Neuronal stem cell (in vitro differentiated cells): ENCODE measurements around the gene OR13C4.

Experiments
- DNase-seq: peaks from one replicate; pipeline ENCODE4 v3.0.0-alpha.2; 2013; ENCODE audit warnings: low spot score
- H2AFZ ChIP-seq: one replicate; pipeline ENCODE4 v1.6.1; 2013; ENCODE audit warnings: mild to moderate bottlenecking, low read length, inconsistent platforms
- H2AK5ac ChIP-seq: 2 replicates; pipeline ENCODE4 v1.6.1; 2013; ENCODE audit warnings: low read depth, mild to moderate bottlenecking, inconsistent platforms, low read length, moderate library complexity, mixed read lengths
- H2BK120ac ChIP-seq: 2 replicates; pipeline ENCODE4 v1.6.1; 2013; ENCODE audit warnings: low read depth, mild to moderate bottlenecking, inconsistent platforms, low read length, moderate library complexity, mixed read lengths
- H2BK12ac ChIP-seq: one replicate; pipeline ENCODE4 v1.6.1; 2013; ENCODE audit warnings: low read length, inconsistent platforms
- H2BK15ac ChIP-seq: 2 replicates; pipeline ENCODE4 v1.6.1; 2013; ENCODE audit warnings: mild to moderate bottlenecking, low read length, inconsistent platforms, mixed read lengths
- H2BK5ac ChIP-seq: one replicate; pipeline ENCODE4 v1.6.1; 2013; ENCODE audit warnings: inconsistent platforms, mild to moderate bottlenecking, low read length, moderate library complexity
- H3K14ac ChIP-seq: one replicate; pipeline ENCODE4 v1.6.1; 2013; ENCODE audit warnings: low read length, inconsistent platforms
- H3K18ac ChIP-seq: 2 replicates; pipeline ENCODE4 v1.6.1; 2013; ENCODE audit warnings: low read length, inconsistent platforms
- H3K23ac ChIP-seq: 2 replicates; pipeline ENCODE4 v1.6.1; 2013; ENCODE audit warnings: low read depth, mild to moderate bottlenecking, mixed read lengths, low read length, inconsistent platforms; ENCODE audit not compliant: poor library complexity
- H3K27ac ChIP-seq: replicated peaks from 3 replicates; pipeline ENCODE4 v1.5.1; 2013; ENCODE audit warnings: low read length, inconsistent platforms
- H3K27me3 ChIP-seq, 3 experiments: 2 replicates each; pipeline ENCODE4 v1.6.1; 2013; ENCODE audit warnings: low read length in 3 of 3, mild to moderate bottlenecking in 2 of 3, inconsistent platforms in 1 of 3, low read depth in 1 of 3, mixed read lengths in 1 of 3, moderate library complexity in 1 of 3; ENCODE audit not compliant: control insufficient read depth in 3 of 3, insufficient read depth in 3 of 3
- H3K36me3 ChIP-seq, 2 donors: replicated peaks in 1 of 2; 2 replicates each; pipeline ENCODE4 v1.6.1; 2013; ENCODE audit warnings: low read length in 2 of 2; ENCODE audit not compliant: control insufficient read depth in 2 of 2, insufficient read depth in 2 of 2
- H3K4ac ChIP-seq: 2 replicates; pipeline ENCODE4 v1.6.1; 2013; ENCODE audit warnings: inconsistent platforms, mild to moderate bottlenecking, low read length, moderate library complexity
- H3K4me1 ChIP-seq, 2 donors: 1 replicate in 1 of 2; 2 replicates in 1 of 2; pipeline ENCODE4 v1.6.1; 2013; ENCODE audit warnings: low read length in 2 of 2, low read depth in 1 of 2; ENCODE audit not compliant: control insufficient read depth in 2 of 2, insufficient read depth in 1 of 2
- H3K4me2 ChIP-seq: one replicate; pipeline ENCODE4 v1.6.1; 2013; ENCODE audit warnings: mild to moderate bottlenecking, low read length, inconsistent platforms; ENCODE audit not compliant: insufficient read depth, poor library complexity, severe bottlenecking
- H3K4me3 ChIP-seq, 2 donors: 2 replicates each; pipeline ENCODE4 v1.5.1; 2013; ENCODE audit warnings: low read length in 2 of 2, mild to moderate bottlenecking in 2 of 2, inconsistent platforms in 1 of 2, moderate library complexity in 1 of 2
- H3K79me1 ChIP-seq: one replicate; pipeline ENCODE4 v1.6.1; 2013; ENCODE audit warnings: low read depth, mild to moderate bottlenecking, inconsistent platforms, low read length, moderate library complexity
- H3K9ac ChIP-seq: one replicate; pipeline ENCODE4 v1.6.1; 2013; ENCODE audit warnings: mild to moderate bottlenecking, low read depth, low read length, inconsistent platforms; ENCODE audit not compliant: poor library complexity
- H3K9me3 ChIP-seq, 2 donors: replicated peaks in 1 of 2; 2 replicates each; pipeline versions ENCODE3 to v1.6.1; 2013; ENCODE audit warnings: low read length in 2 of 2, mild to moderate bottlenecking in 2 of 2, inconsistent platforms in 1 of 2, low read depth in 1 of 2, mixed read lengths in 1 of 2, moderate library complexity in 1 of 2; ENCODE audit not compliant: control insufficient read depth in 2 of 2, insufficient read depth in 1 of 2
- H4K8ac ChIP-seq: one replicate; pipeline ENCODE4 v1.6.1; 2013; ENCODE audit warnings: low read depth, mild to moderate bottlenecking, inconsistent platforms, low read length, moderate library complexity
- H4K91ac ChIP-seq: one replicate; pipeline ENCODE4 v1.6.1; 2013; ENCODE audit warnings: low read length, low read depth, mild to moderate bottlenecking, inconsistent platforms; ENCODE audit not compliant: poor library complexity
- WGBS, 2 donors: extraction: QIAGEN DNeasy Blood & Tissue Kit; methylation state at CpG; one replicate each; pipeline ENCODE4 v1.1.7; 2013; ENCODE audit warnings: missing lambda C conversion rate in 2 of 2, mixed read lengths in 1 of 2; ENCODE audit not compliant: insufficient read length in 2 of 2, insufficient replicate concordance in 1 of 2; ENCODE audit errors: extremely low coverage in 2 of 2; 5-methylcytosine and 5-hydroxymethylcytosine counted together

The OR13C4 gene

DNA sequence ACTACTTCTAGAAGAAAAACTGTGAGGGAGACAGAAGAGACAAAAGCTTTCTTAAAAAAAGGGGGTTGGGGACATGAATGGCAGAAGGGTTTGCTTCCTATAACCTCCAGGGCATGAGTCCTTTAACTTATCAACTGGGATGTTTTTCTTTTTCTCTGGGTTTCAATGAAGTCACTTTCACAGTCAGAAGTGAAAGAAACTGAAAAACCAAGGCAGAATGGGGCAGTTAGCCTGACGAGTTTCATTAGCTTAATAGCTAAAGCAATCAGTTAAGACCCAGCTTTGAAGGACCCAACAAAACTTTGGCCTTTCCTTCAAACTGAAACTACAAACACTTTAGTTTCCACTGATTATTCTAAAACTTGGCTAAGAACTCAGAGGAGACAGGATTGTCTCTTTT, 37.3 kb upstream of the OR13C4 start:
- H3K79me1 ChIP-seq: no peaks in the 10 kb centered on the region
- no peak overlapping the region for H2BK5ac ChIP-seq
- peak overlapping the region; percentile 27 for H3K27ac ChIP-seq
- no peaks in the 10 kb centered on the region for H3K27me3 ChIP-seq
- H3K36me3 ChIP-seq: no peaks in the 10 kb centered on the region
- H3K4me2 ChIP-seq: no peak overlapping the region
- no peak overlapping the region for H2BK120ac ChIP-seq
- WGBS, 2 donors: no CpG with 5 or more reads among the region's 1 CpG
- no peak overlapping the region for H2AFZ ChIP-seq
- H3K23ac ChIP-seq: no peak overlapping the region
- H4K8ac ChIP-seq: no peak overlapping the region
- peaks cover 0 to 2% of the 10 kb centered on the region in 2 donors for H3K4me1 ChIP-seq
- no peak overlapping the region for H3K4me3 ChIP-seq
- H4K91ac ChIP-seq: no peak overlapping the region
- DNase-seq: no peak
- no peak overlapping the region for H3K14ac ChIP-seq
- no peak overlapping the region for H2AK5ac ChIP-seq
- H3K4ac ChIP-seq: no peak overlapping the region
- H2BK15ac ChIP-seq: no peak overlapping the region
- no peak overlapping the region for H3K9ac ChIP-seq
- no peak overlapping the region for H3K18ac ChIP-seq
- no peaks in the 10 kb centered on the region for H3K9me3 ChIP-seq
- H2BK12ac ChIP-seq: no peak overlapping the region

GRCh38 chr9:104556830-104557634, 30.0 kb upstream of the OR13C4 start:
- H2BK120ac ChIP-seq: no peak overlapping the region
- H3K4me2 ChIP-seq: no peak overlapping the region
- no peaks in the 10 kb centered on the region for H3K27me3 ChIP-seq
- H3K9ac ChIP-seq: no peak overlapping the region
- no peak overlapping the region for H3K18ac ChIP-seq
- H4K91ac ChIP-seq: no peak overlapping the region
- H3K4me3 ChIP-seq: no peak overlapping the region
- H4K8ac ChIP-seq: no peak overlapping the region
- H3K4me1 ChIP-seq: peaks cover 0 to 2% of the 10 kb centered on the region in 2 donors
- no peak overlapping the region for H2AK5ac ChIP-seq
- no peak for DNase-seq
- peak overlapping the region; percentile 31 for H3K14ac ChIP-seq
- no peaks in the 10 kb centered on the region for H3K36me3 ChIP-seq
- H3K27ac ChIP-seq: no peak overlapping the region
- H2BK12ac ChIP-seq: no peak overlapping the region
- H3K9me3 ChIP-seq: no peaks in the 10 kb centered on the region
- no peak overlapping the region for H2AFZ ChIP-seq
- H3K4ac ChIP-seq: no peak overlapping the region
- H3K79me1 ChIP-seq: no peaks in the 10 kb centered on the region
- no peak overlapping the region for H2BK15ac ChIP-seq
- no peak overlapping the region for H2BK5ac ChIP-seq
- no CpG with 5 or more reads among the region's 8 CpGs for WGBS, 2 donors
- no peak overlapping the region for H3K23ac ChIP-seq

GRCh38 chr9:104555521-104555920, 28.5 kb upstream of the OR13C4 start:
- no peaks in the 10 kb centered on the region for H3K9me3 ChIP-seq
- H3K4me3 ChIP-seq: no peak overlapping the region
- H3K23ac ChIP-seq: no peak overlapping the region
- no peaks in the 10 kb centered on the region for H3K36me3 ChIP-seq
- H3K79me1 ChIP-seq: no peaks in the 10 kb centered on the region
- H3K4ac ChIP-seq: no peak overlapping the region
- no peak overlapping the region for H3K4me2 ChIP-seq
- no peak overlapping the region for H3K14ac ChIP-seq
- H3K27me3 ChIP-seq: no peaks in the 10 kb centered on the region
- peaks cover 0 to 2% of the 10 kb centered on the region in 2 donors for H3K4me1 ChIP-seq
- no peak overlapping the region for H4K91ac ChIP-seq
- no peak overlapping the region for H2AFZ ChIP-seq
- WGBS, 2 donors: no CpG with 5 or more reads among the region's 1 CpG
- no peak overlapping the region for H4K8ac ChIP-seq
- no peak overlapping the region for H2BK12ac ChIP-seq
- H2BK120ac ChIP-seq: no peak overlapping the region
- no peak overlapping the region for H2BK15ac ChIP-seq
- H3K18ac ChIP-seq: no peak overlapping the region
- DNase-seq: no peak
- no peak overlapping the region for H2BK5ac ChIP-seq
- no peak overlapping the region for H2AK5ac ChIP-seq
- H3K27ac ChIP-seq: no peak overlapping the region
- no peak overlapping the region for H3K9ac ChIP-seq

DNA sequence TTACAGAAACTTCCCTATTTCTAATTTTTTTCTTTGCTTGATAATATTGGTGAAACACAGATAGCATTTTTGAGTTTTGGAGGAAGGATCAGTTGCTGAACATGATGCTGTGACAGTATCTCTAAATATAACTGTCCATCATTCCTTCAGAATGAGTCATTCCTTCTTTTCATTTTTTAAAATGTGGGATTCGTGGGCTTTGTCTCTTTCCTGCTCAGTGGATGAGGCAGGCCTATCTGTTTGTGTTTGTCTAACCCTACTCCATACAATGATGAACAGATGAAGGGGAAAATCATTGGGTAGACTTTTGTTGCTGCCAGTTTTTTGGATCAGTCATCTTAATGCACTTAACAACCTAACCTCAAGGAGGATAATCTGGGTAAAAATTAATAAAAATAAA, 26.3 kb upstream of the OR13C4 start:
- H3K79me1 ChIP-seq: no peaks in the 10 kb centered on the region
- no peak overlapping the region for H3K9ac ChIP-seq
- no peak overlapping the region for H3K18ac ChIP-seq
- WGBS, 2 donors: no CpG with 5 or more reads among the region's 1 CpG
- no peak overlapping the region for H2BK12ac ChIP-seq
- no peaks in the 10 kb centered on the region for H3K36me3 ChIP-seq
- H4K91ac ChIP-seq: no peak overlapping the region
- H4K8ac ChIP-seq: no peak overlapping the region
- no peak overlapping the region for H3K4ac ChIP-seq
- no peak overlapping the region for H3K14ac ChIP-seq
- no peak overlapping the region for H3K27ac ChIP-seq
- no peak overlapping the region for H2AK5ac ChIP-seq
- H2BK15ac ChIP-seq: no peak overlapping the region
- no peak overlapping the region for H2AFZ ChIP-seq
- H3K4me1 ChIP-seq: peaks cover 0 to 2% of the 10 kb centered on the region in 2 donors
- H3K23ac ChIP-seq: no peak overlapping the region
- no peaks in the 10 kb centered on the region for H3K9me3 ChIP-seq
- H3K4me2 ChIP-seq: no peak overlapping the region
- no peaks in the 10 kb centered on the region for H3K27me3 ChIP-seq
- no peak overlapping the region for H2BK5ac ChIP-seq
- H3K4me3 ChIP-seq: no peak overlapping the region
- no peak overlapping the region for H2BK120ac ChIP-seq
- no peak for DNase-seq
